ENCODE measurements around the gene KIAA1549. TPM values are rescaled to one million over a fixed set of nuclear protein-coding genes. Genes with fewer than 3 reads are reported as not detected.

KIAA1549 gene
- total RNA-seq, 4 donors from 2014 or later, result 0.93 to 3.8 (median 2.0) TPM

DNA sequence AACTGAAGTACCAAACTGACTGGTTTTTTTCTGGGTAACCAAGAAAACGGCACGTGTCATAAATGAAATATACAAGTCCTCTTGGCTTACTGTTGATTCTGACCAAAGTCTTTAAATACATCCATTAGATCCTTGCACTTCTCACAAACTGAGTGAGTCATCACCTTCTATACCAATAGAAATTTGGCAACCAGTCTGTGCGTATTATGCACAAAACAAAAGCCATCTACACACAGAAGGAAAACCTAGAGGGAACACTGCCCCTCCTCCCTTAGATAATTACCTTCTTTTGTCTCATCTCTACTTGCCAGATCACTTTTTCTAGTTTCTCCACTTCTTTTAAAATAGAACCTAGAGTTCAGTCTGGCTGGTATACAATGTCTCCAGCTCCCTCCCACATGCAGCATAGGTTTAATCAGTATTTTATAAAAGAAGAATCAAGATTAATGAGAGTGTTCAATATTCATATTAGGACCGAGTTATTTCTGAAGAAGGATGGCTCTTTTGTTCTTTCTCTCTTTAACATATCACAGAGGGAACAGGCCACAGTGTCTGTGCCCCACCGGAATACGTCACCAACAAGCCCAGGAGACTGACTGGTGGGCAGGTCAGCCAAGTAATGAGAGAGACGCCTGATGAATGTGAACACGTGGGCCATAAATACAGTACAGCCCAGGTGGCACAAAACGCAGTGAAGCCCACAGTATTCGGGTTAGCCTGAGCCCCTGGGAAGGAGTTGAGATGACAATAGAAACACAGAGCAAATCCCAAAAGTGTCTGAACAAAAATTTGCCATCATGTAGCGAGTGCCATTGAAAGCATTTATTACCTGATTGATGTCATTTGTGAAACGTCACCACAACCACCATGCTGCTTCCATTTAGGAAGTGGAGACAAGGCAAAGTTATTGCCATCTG, 91.3 kb downstream of the KIAA1549 start:
- Histone ChIP-seq H3K27ac (no peak overlapping the region), H3K36me3 (peaks cover 0 to 11% of the 10 kb centered on the region in 2 donors), H3K4me3 (no peak overlapping the region), H3K9me3 (no peaks in the 10 kb centered on the region), H3K4me1 (peaks cover 0 to 6% (median 0%) of the 10 kb centered on the region in 3 donors), H3K27me3 (no peaks in the 10 kb centered on the region)
- WGBS, 2 donors (ENCODE audit: low coverage in 1 of 2), result 84 to 86% methylated on average over 9 to 12 of the region's 12 CpGs
- TF ChIP-seq, protein P1, sequence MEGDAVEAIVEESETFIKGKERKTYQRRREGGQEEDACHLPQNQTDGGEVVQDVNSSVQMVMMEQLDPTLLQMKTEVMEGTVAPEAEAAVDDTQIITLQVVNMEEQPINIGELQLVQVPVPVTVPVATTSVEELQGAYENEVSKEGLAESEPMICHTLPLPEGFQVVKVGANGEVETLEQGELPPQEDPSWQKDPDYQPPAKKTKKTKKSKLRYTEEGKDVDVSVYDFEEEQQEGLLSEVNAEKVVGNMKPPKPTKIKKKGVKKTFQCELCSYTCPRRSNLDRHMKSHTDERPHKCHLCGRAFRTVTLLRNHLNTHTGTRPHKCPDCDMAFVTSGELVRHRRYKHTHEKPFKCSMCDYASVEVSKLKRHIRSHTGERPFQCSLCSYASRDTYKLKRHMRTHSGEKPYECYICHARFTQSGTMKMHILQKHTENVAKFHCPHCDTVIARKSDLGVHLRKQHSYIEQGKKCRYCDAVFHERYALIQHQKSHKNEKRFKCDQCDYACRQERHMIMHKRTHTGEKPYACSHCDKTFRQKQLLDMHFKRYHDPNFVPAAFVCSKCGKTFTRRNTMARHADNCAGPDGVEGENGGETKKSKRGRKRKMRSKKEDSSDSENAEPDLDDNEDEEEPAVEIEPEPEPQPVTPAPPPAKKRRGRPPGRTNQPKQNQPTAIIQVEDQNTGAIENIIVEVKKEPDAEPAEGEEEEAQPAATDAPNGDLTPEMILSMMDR (IDR thresholded peaks at IDR 0.05), result no peak
- no peak for ATAC-seq

DNA sequence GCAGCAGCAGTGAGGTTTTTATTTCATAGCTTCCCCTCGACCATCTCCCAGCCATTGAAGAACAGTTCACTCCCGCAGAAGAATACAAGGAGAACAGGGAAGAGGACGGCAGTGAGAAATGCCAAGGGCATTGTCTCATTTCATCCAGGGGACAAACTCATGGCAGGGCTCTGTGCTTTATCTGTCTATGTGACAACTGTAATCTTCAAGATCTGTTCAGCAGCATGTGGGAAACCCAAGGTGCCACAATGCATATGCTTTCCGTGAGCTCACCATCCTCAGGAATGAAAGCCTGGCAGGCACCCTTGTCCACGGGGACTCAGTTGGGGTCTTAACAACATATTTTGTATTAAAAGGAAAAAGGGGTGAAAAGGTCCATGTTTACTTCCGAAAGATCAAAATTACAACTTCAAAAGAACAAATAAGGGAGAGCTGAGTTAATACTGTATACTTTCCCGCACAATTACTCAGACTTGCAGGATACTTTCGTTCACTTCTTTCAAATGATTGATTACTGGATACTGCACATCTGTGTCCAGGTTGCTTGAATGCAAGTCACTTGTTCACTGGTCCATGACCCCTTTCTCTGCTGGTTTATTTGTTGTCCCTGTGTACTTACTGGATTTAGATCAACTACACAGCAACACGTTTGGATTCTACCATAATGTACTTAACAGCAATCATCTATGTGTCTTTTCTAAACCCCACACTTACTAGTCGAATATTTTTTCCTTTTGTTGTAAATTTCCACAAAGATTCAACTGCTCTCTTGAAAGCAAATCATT, 93.1 kb downstream of the KIAA1549 start:
- no peaks in the 10 kb centered on the region for H3K36me3 ChIP-seq
- no peaks in the 10 kb centered on the region for H3K27me3 ChIP-seq
- H3K27ac ChIP-seq, result no peak overlapping the region
- TF ChIP-seq, protein P1 (IDR thresholded peaks at IDR 0.05), result no peak
- no peak for TF ChIP-seq EP300 (IDR thresholded peaks at IDR 0.05)
- TF ChIP-seq POLR2A (IDR thresholded peaks at IDR 0.05), result no peak
- no peak for TF ChIP-seq POLR2AphosphoS5 (IDR thresholded peaks at IDR 0.05)
- no peak for ATAC-seq
- H3K4me3 ChIP-seq, result no peak overlapping the region
- no peaks in the 10 kb centered on the region for H3K9me3 ChIP-seq
- peaks cover 0 to 6% (median 0%) of the 10 kb centered on the region in 3 donors for H3K4me1 ChIP-seq
- WGBS, 2 donors (ENCODE audit: low coverage in 1 of 2), result 80 to 83% methylated on average over 5 to 9 of the region's 10 CpGs

DNA sequence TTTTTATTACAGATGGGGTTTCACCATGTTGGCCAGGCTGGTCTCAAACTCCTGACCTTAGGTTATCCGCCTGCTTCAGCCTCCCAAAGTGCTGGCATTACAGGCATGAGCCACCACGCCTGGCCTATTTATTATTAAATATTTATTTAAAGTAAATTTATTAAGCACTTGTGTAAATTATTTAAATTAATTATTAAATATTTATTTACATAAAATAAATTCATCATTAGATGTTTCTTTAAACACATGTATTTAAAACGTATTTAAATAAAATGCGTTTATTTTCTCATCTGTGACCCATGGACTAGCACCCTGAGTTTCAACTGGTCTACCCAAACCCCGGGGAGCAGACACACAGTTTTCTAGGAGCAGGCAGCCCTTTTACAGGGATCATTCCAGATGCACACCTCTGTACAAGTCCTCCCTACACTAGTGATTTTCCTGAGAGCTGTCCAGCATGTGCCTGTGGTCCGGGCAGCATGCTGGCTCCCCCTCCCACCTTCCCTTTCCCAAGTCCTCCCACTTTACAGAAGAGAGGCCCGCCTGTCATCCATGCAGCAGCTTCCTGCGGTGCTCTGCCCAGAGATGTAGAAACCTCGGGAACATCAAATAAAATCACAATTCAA, 94.0 kb downstream of the KIAA1549 start:
- no peak for ATAC-seq
- TF ChIP-seq, protein P1 (IDR thresholded peaks at IDR 0.05), result no peak
- TF ChIP-seq POLR2A (IDR thresholded peaks at IDR 0.05) (no peak), POLR2AphosphoS5 (IDR thresholded peaks at IDR 0.05) (no peak), EP300 (IDR thresholded peaks at IDR 0.05) (no peak)

DNA sequence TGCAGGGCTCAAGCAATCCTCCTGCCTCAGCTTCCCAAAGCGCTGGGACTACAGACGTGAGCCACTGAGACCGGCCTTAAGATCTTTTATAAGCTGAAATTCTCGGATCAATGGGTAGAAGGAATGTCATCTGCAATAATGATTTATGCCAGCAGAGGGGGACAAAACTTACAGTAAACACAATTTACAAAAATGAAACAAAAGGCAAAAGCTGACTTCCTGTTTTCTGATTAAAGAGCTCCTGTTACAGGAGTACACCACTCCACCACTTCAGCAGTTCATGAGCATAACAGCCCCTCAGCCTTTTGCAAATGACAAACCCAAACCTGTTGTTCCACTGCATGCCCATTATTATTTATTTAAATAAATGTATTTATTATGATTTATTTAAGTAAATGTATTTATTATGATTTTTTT, 94.7 kb downstream of the KIAA1549 start:
- ATAC-seq, result no peak
- TF ChIP-seq POLR2AphosphoS5 (IDR thresholded peaks at IDR 0.05), result no peak
- TF ChIP-seq, protein P1 (IDR thresholded peaks at IDR 0.05), result peak; percentile 40 to 62 (median 50)
- WGBS, 2 donors (ENCODE audit: low coverage in 1 of 2), result 34 to 50% methylated on average over 4 of the region's 4 CpGs
- no peak overlapping the region for H3K27ac ChIP-seq
- no peak overlapping the region for H3K4me3 ChIP-seq
- no peaks in the 10 kb centered on the region for H3K27me3 ChIP-seq
- peaks cover 0 to 6% (median 0%) of the 10 kb centered on the region in 3 donors for H3K4me1 ChIP-seq
- no peaks in the 10 kb centered on the region for H3K9me3 ChIP-seq
- H3K36me3 ChIP-seq, result no peaks in the 10 kb centered on the region

More for the DNA sequence above, 94.0 kb downstream of the KIAA1549 start:
- no peak overlapping the region for H3K4me3 ChIP-seq
- peaks cover 0 to 6% (median 0%) of the 10 kb centered on the region in 3 donors for H3K4me1 ChIP-seq
- no peaks in the 10 kb centered on the region for H3K27me3 ChIP-seq
- H3K27ac ChIP-seq, result no peak overlapping the region
- no peaks in the 10 kb centered on the region for H3K36me3 ChIP-seq
- 83 to 88% methylated on average over 6 to 8 of the region's 9 CpGs for WGBS, 2 donors (ENCODE audit: low coverage in 1 of 2)
- no peaks in the 10 kb centered on the region for H3K9me3 ChIP-seq

Measured in gastroesophageal sphincter (tissue), 4 donors.